Heart left ventricle (tissue), 13 donors: ENCODE measurements around the gene CBY3.
"Not testable (repeated sequence)": the region's sequence is repeated elsewhere in the genome, so short reads cannot be mapped to it uniquely, and the experiment has no call there.

ENCODE experiments used
- CTCF ChIP-seq, 12 donors: fragments of 200-600 bp; sonication (generic) in 4 of 12; IDR thresholded peaks; one replicate each; pipeline versions ENCODE4 v1.5.0 to v1.8.0; 2018 to 2022; ENCODE audit warnings: antibody characterized with exemption in 12 of 12, mild to moderate bottlenecking in 5 of 12
- POLR2A ChIP-seq, 2 donors: fragments of 450-650 bp; IDR thresholded peaks; one replicate each; pipeline ENCODE4 v1.6.1; 2017; ENCODE audit warnings: antibody characterized with exemption in 2 of 2, mild to moderate bottlenecking in 2 of 2, moderate library complexity in 2 of 2
- donor health status: ischemic (EF 13 %, LVEDD 7.1; RV severe dilation, severe dysfunction).
- donor health status: DM: no; HTN: yes; CAD: no.
- donor health status: DM: no; HTN: no; CAD: no.
- donor health status: ischemic (EF 25% LVEDD 6.9; RV normal size, moderate dysfunction).
- donor health status: ischemic (EF 25% LVEDD 5.7; RV mildly dilated, moderate dysfunction).
- donor health status: ischemic (EF 35%, LVEDD 5.7; RV mildly dilated, moderate dysfunction).
- donor health status: nonischemic (EF 11% LVEDD 7.7; RV severe dilation, severe dysfunction).
- donor health status: DM: yes; HTN: yes; CAD: no.
- donor health status: PGD.
- donor health status: ischemic (EF 29% LVEDD 5.4; RV normal size, mild dysfunction).
- donor health status: nonischemic (EF 23%, LVEDD 6.1; RV moderate dilation, normal function).

GRCh38 chr5:179642626-179643025 lies 38.2 kb downstream of the CBY3 start:
- TF ChIP-seq POLR2A, CTCF (IDR thresholded peaks at IDR 0.05): not testable (repeated sequence)
